HG03521 (cell line): ENCODE results near the gene WDFY4.
A peak's percentile ranks its signal among the peaks of the same experiment; 100 is the strongest.

Experiments
- ATAC-seq: cut with Tn5 transposase; IDR thresholded peaks from one replicate; pipeline ENCODE4 v1.9.1; 2021; ENCODE audit warnings: mild to moderate bottlenecking, moderate library complexity; ENCODE audit not compliant: unreplicated experiment

The WDFY4 gene

GRCh38 chr10:48655411-48656240 is 29.0 kb upstream of the WDFY4 start:
- ATAC-seq = no peak

GRCh38 chr10:48656241-48656913 is 28.3 kb upstream of the WDFY4 start:
- ATAC-seq = peak; percentile 85

- ATAC-seq = no peak
Observed at GRCh38 chr10:48656914-48657305, 27.8 kb upstream of the WDFY4 start.

- ATAC-seq = no peak
Observed at GRCh38 chr10:48657416-48657815, 27.3 kb upstream of the WDFY4 start.

- no peak for ATAC-seq
Observed at GRCh38 chr10:48658243-48658974, 26.3 kb upstream of the WDFY4 start.

- ATAC-seq = no peak
Observed at GRCh38 chr10:48658975-48659269, 25.8 kb upstream of the WDFY4 start.

GRCh38 chr10:48659790-48660189 is 24.9 kb upstream of the WDFY4 start:
- no peak for ATAC-seq

GRCh38 chr10:48661441-48661840 is 23.2 kb upstream of the WDFY4 start:
- ATAC-seq = no peak

- ATAC-seq = peak; percentile 29
Observed at GRCh38 chr10:48667960-48668590, 16.6 kb upstream of the WDFY4 start.

GRCh38 chr10:48670978-48671913 is 13.4 kb upstream of the WDFY4 start:
- peak; percentile 71 for ATAC-seq

GRCh38 chr10:48671914-48672595 is 12.6 kb upstream of the WDFY4 start:
- ATAC-seq = peak; percentile 33

- ATAC-seq = peak; percentile 26
Observed at GRCh38 chr10:48672596-48673265, 11.9 kb upstream of the WDFY4 start.

GRCh38 chr10:48677625-48678024 is 7.0 kb upstream of the WDFY4 start:
- ATAC-seq = no peak

- peak; percentile 61 for ATAC-seq
Observed at GRCh38 chr10:48678041-48678440, 6.6 kb upstream of the WDFY4 start.

GRCh38 chr10:48681740-48682139 is 2.9 kb upstream of the WDFY4 start:
- no peak for ATAC-seq

GRCh38 chr10:48682265-48682664 is 2.4 kb upstream of the WDFY4 start:
- ATAC-seq = no peak

GRCh38 chr10:48683424-48683823 is 1.2 kb upstream of the WDFY4 start:
- no peak for ATAC-seq

GRCh38 chr10:48683868-48684267 is 805 bp upstream of the WDFY4 start:
- ATAC-seq = no peak

- ATAC-seq = no peak
Observed at GRCh38 chr10:48684463-48684791, 246 bp upstream of the WDFY4 start.
